HG03060 (cell line): ENCODE results near the gene PHOX2A.
"Not testable (repeated sequence)": the region's sequence is repeated elsewhere in the genome, so short reads cannot be mapped to it uniquely, and the experiment has no call there.

Experiments
- ATAC-seq: cut with Tn5 transposase; IDR thresholded peaks from one replicate; pipeline ENCODE4 v1.9.1; 2021; ENCODE audit warnings: low read depth, moderate number of reproducible peaks; ENCODE audit not compliant: unreplicated experiment

PHOX2A gene

GRCh38 chr11:72223615-72224563 lies 20.1 kb downstream of the PHOX2A start:
- peak; percentile 20 for ATAC-seq

DNA sequence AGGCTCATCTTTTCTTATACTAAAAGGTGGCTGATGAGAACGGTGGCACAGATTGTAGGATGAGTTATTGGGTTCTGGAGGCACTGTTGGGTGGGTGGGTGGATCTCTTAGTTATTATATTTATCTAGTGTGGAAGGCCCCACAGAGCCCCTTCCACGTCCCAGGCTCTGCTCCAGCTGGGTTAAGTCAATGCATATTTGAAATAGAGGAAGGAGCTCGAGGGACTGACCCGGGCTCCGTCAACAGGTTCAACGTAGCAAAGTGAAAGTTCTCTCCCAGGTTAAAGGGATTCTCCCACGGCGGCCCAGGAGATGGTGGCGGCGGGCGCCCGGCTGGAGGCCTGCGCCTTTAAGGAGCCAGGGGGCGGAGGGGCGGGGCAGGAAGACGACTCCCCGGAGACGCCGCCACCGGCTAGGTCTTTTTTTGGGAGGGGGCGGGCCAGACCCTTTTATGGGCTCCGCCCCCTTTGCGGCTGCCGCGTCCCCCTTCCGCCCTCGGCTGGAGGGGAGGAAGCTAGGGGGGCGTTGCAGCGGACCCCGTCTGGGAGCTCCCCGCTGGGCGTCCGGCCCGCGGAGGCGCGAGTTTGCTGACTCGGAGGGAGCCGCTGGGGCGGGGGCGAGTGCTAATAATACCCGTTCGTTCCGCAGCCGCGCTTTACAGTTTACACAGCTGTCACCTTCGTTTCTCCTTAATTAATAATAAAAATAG lies 20.9 kb downstream of the PHOX2A start:
- peak; percentile 48 for ATAC-seq

DNA sequence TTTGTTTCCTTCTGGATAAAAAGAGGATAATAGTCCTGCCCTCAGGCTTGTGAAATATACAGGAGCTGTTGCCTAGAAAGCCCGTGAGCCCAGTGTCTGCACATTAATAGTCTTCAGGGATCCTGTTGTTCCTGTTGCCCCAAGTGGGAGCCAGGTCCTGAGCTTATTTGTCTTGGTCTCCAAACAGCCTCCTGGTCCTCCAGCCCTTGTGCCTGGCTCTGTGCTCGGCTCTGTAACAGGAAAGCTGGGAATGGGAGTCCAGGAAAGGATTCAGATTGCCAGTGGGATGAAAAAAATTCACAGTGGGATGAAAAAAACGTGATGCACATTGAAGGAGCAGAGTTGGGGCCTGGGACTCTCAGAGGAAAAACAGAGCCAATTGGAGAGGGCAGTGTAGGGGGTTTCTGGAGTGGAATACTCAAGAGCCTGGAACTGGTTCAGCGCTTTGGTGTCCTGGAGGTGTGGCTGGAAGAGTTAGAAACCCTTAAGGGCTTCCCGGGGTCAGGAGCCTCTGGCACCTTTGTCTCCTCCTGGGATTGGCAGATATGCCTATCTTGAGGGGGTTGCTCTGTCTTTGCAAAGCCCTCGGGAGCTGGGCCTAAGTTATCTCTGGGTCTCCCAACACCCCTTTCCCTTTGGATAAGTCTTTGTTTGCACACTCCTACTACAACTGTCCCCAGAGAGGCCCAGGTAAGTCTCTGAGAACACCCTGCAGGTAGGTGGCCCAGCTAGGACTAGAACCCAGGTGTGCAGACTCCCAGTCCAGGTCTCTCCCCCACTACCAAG lies 21.7 kb downstream of the PHOX2A start:
- no peak for ATAC-seq

- ATAC-seq = no peak
These were observed 22.4 kb downstream of the PHOX2A start for GRCh38 chr11:72221386-72222075.

- ATAC-seq = no peak
These were observed 23.1 kb downstream of the PHOX2A start for GRCh38 chr11:72220696-72221363.

DNA sequence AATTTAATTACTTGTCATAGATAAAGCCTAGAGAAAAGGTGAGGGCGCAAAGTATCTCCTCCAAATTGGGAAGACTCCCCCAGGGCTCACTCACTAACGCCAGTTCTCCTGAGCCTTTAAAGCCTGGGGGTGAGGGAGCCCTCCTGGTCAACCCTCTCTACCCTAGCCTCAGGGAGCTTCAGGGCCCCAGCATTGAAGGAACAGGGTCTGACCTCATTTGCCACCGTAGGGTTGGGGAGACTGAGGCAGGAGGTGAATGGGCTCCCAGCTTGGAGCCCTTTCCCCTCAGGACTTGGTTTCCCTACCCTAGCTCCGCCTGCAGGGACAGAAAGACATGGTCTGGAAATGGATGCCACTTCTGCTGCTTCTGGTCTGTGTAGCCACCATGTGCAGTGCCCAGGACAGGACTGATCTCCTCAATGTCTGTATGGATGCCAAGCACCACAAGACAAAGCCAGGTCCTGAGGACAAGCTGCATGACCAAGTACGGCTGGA lies 25.7 kb downstream of the PHOX2A start:
- ATAC-seq = no peak

GRCh38 chr11:72217841-72218240 lies 26.1 kb downstream of the PHOX2A start:
- no peak for ATAC-seq

DNA sequence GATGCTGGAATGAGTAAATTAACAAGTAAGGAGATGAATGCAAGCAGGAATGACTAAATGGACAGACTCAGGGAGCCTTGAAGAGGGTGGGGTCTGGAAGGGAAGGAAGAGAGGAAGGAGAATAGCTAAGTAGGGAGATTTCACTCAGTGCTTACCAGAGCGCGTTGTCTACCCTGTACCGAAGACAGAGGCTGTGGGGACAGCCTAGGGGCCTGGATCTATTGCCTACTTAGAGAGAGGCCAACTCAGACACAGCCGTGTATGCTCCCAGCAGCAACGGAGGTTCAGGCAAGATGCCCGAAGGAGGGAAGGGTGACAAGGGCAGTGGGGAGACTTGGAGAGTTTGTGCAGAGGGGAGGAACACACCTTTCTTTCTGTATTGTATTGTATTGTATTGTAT lies 27.3 kb downstream of the PHOX2A start, which contains the start of gene FOLR2:
FOLR2 (plus strand) TSS at position 157 of the 400 bp plus-strand sequence. CDS start 1,791 bp downstream, outside the sequence.
- no peak for ATAC-seq

DNA sequence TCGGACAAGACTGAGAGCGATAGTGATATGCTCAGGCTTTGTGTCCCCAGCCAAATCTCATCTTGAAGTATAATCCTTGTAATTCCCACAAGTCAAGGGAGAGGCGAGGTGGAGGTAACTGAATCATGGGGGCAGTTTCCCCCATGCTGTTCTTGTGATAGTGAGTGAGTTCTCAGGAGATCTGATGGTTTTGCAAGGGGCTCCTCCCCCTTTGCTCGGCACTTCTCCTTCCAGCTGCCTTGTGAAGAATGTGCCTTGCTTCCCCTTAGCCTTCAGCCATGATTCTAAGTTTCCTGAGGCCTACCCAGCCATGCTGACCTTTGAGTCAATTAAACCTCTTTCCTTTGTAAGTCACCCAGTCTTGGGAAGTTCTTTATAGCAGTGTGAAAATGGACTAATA lies 34.9 kb downstream of the PHOX2A start:
- no peak for ATAC-seq

GRCh38 chr11:72208281-72208680 lies 35.7 kb downstream of the PHOX2A start:
- no peak for ATAC-seq

DNA sequence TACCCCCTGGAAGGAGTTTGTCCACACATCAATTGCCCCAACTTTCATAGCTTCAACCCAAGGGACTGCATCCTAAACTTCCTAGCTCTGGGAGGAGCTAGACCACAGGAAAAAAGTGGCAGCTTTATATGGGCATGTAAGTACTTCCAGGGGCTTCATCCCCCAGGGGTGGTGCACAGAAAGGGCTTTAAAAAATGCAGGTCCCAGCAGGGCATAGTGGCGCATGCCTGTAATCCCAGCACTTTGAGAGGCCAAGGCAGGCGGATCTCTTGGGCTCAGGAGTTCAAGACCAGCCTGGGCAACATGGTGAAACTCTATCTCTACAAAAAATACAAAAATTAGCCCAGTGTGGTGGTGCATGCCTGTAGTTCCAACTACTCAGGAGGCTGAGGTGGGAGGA lies 37.2 kb downstream of the PHOX2A start:
- not testable (repeated sequence) for ATAC-seq

DNA sequence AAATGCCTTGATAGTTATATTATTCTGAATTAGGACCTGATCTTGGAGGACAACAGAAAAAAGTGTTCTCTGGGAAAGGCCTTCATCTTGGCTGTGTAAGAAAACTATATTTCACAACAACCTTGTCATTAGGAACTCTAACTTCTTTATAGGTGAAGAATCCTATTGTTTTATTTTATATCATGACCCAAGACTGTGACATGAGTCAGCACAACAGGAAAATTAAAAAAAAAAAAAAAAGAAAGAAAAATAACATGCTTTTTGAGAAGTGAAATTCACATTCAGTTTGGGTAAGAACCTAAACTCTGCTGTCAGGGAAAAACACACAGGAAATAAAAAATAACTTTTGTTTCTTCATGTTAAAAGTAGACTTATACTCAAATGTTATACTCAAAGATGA lies 39.1 kb downstream of the PHOX2A start:
- ATAC-seq = no peak

DNA sequence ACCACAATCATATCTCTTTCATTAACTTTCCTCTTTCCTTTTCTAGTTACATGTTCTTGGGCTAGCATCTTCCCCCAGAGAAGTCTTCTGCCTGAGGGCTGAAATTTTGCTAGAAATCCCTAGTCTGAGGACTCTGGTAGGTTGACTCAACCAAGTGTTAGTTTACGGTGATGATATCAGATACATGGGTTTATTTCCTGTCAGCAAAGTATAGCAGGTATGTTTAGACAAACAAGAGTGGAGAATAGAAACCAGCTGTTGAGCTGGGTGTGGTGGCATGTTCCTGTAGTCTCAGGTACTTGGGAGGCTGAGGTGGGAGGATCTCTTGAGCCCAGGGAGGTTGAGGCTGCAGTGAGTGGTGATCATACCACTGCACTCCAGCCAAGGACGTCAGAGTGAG lies 40.8 kb downstream of the PHOX2A start:
- no peak for ATAC-seq

- no peak for ATAC-seq
These were observed 41.4 kb downstream of the PHOX2A start for GRCh38 chr11:72202571-72202970.

GRCh38 chr11:72201445-72201844 lies 42.5 kb downstream of the PHOX2A start:
- not testable (repeated sequence) for ATAC-seq

DNA sequence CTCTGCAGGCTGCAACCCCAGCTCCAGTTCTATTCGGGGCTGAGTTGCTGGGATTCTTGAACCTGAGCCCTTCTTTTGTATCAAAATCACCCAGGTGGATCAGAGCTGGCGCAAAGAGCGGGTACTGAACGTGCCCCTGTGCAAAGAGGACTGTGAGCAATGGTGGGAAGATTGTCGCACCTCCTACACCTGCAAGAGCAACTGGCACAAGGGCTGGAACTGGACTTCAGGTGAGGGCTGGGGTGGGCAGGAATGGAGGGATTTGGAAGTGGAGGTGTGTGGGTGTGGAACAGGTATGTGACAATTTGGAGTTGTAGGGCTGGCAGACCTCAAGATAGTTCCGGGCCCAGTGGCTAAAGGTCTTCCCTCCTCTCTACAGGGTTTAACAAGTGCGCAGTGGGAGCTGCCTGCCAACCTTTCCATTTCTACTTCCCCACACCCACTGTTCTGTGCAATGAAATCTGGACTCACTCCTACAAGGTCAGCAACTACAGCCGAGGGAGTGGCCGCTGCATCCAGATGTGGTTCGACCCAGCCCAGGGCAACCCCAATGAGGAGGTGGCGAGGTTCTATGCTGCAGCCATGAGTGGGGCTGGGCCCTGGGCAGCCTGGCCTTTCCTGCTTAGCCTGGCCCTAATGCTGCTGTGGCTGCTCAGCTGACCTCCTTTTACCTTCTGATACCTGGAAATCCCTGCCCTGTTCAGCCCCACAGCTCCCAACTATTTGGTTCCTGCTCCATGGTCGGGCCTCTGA lies 48.3 kb downstream of the PHOX2A start:
- ATAC-seq = no peak

- no peak for ATAC-seq
These were observed 52.0 kb downstream of the PHOX2A start, which contains the start of gene FOLR1 for GRCh38 chr11:72191961-72192381. Gene FOLR1, plus strand, starts transcription at chr11:72192140. Its CDS starts 34 bp downstream, at chr11:72192174.

- no peak for ATAC-seq
These were observed 53.3 kb downstream of the PHOX2A start for GRCh38 chr11:72190631-72191071.
